ENCODE measurements around the gene SPOPL.
"Not testable (repeated sequence)": the region's sequence is repeated elsewhere in the genome, so short reads cannot be mapped to it uniquely, and the experiment has no call there.

DNA sequence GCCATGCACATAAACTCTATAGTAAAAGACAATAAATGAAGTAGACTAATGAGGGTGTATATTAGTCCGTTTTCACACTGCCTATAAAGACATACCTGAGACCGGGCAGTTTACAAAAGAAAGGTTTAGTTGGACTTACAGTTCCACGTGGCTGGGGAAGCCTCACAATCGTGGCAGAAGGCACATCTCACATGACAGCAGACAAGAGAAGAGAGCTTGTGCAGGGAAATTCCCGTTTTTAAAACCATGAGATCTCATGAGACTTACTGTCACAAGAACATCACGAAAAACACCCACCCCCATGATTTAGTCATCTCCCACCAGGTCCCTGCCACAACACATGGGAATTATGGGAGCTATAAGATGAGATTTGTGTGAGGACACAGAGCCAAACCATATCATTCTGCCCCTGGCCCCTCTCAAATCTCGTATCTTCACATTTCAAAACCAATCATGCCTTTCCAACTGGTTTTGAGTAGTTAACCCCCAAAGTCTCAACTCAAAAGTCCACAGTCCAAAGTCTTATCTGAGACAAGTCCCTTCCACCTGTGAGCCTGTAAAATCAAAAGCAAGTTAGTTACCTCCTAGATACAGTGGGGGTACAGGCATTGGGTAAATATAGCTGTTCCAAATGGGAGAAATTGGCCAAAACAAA lies 21.6 kb downstream of the SPOPL start:
- TF ChIP-seq, protein P1, sequence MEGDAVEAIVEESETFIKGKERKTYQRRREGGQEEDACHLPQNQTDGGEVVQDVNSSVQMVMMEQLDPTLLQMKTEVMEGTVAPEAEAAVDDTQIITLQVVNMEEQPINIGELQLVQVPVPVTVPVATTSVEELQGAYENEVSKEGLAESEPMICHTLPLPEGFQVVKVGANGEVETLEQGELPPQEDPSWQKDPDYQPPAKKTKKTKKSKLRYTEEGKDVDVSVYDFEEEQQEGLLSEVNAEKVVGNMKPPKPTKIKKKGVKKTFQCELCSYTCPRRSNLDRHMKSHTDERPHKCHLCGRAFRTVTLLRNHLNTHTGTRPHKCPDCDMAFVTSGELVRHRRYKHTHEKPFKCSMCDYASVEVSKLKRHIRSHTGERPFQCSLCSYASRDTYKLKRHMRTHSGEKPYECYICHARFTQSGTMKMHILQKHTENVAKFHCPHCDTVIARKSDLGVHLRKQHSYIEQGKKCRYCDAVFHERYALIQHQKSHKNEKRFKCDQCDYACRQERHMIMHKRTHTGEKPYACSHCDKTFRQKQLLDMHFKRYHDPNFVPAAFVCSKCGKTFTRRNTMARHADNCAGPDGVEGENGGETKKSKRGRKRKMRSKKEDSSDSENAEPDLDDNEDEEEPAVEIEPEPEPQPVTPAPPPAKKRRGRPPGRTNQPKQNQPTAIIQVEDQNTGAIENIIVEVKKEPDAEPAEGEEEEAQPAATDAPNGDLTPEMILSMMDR (conservative IDR thresholded peaks at IDR 0.05 in 1 of 2, IDR thresholded peaks at IDR 0.05 in 1 of 2; ENCODE audit: extremely low read depth in 1 of 2, insufficient read depth in 1 of 2, low read depth in 1 of 2, low read length in 2 of 2), result not testable (repeated sequence)
- not testable (repeated sequence) for TF ChIP-seq EZH2 (IDR thresholded peaks at IDR 0.05; ENCODE audit: borderline replicate concordance, low read length)

All from mammary epithelial cell (primary cell).